G401 (cell line): ENCODE data around the gene PDLIM7. TPM values are rescaled to one million over a fixed set of nuclear protein-coding genes. Genes with fewer than 3 reads are reported as not detected.

ENCODE experiments used
- DNase-seq: peaks from one replicate; pipeline ENCODE4 v3.0.0-alpha.2; 2015; ENCODE audit warnings: low spot score
- in situ Hi-C: cut with HindIII; loops from 2 replicates; pipeline ENCODE4 v1.10.0; 2016; ENCODE audit warnings: low sequenced_read_pairs, mixed read lengths
- total RNA-seq: library from RNA; depleted of rRNA; stranded (reverse); fragments of >200 nt; shearing (Covaris generic); gene quantifications from 2 replicates; pipeline ENCODE4 v1.2.3, GENCODE V29; 2014

PDLIM7 gene
- total RNA-seq, 1 experiment from 2014 or later = 297 TPM

DNA sequence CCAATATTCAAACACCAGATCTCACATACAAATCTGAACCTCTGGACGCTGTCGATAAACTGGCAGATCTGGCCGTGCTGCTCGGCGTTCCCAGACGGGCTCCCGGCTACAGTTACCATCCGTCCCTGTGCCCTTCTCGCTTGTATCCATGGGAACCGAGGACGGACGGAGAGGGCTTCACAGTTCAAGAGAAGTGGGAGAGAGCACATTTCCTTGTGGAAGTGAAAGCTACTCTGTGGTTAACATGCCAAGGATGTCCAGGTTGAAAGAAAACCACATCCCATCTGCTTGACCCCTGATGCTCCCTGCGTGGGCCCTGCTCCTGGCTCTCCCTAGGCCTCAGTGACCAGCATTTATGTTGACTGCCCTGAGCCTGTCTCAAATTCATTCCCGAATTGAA is 17.6 kb downstream of the PDLIM7 start:
- no peak for DNase-seq
- in situ Hi-C loops = no loop called here

DNA sequence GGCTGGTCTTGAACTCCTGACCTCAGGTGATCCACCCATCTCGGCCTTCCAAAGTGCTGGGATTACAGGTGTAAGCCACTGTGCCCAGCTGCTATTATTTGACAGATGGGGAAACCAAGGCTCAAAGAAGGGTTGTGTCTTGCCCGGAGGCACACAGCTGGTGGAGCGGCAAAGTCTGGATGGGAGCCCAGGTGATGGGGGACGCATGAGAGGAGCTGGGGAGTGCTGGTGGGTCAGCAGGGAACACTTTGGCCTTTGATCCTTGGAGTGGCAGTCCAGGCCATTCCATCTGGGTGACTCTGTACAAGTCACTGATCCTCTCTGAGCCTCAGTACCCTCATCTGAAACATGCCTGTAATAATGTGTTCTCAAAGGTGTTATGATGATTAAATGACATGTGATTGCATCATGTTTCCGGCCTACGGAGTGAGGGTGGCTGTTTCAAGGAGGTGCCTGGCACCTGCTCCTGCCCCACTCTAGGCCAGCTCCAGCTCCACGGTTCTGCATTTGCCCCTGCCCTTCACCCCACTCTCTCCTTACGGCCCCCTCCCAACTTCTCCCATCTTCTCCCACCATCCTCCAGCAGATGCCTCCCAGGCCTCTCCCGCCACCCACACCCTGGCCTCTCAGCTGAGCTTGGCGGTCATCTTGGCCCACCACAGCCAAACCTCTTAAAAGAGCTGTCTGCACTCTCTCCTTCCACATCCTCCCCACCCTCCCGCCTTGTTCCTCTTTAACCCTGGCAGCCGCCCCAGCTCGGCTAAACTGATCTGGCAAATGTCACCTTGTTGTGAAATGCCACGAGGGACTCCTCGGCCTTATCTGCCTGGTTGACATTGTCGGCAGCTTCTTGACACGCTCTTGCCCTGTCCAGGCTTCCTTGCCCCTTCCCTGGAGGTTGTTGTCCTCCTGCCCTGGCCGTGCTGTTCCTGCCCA is 18.4 kb downstream of the PDLIM7 start:
- no peak for DNase-seq
- in situ Hi-C loops = no loop called here

DNA sequence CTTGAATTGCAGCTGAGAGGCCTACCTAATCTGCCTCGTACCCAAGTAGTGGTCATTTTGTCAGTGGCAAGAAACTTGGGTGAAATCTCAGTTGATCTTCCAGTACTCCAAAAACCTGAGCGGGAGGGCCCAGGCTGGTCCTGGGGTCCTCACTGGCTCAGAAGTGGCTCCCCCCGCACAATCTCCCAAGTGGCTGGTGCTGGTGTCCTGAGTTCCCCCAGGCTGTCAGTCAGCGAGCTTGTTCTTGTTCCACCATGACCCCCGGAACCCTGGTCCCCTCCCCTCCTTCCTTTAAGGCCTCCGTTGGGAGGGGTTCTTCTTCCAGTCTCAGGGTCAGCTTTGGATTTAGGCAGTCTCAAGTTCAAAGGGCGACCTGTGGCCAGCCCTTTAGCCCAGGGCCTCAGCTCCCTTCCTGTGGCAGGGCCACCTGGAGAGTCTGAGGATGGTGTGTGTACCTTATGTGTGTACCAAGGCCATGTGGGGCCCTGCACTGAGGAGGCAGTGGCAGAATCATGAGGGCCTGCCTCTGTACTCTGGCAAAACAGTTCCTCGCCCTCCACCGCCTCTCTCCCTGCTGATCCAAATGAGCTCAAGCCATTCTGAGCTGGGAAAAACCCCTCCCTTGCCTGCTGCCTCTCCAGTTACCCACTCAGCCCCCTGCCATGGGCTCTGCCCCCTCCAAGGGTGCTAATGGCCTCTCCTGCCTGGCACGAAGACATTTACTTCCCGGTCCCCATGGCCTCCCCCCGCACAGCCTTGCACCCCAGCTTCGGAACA is 19.5 kb downstream of the PDLIM7 start:
- in situ Hi-C loops = no loop called here
- DNase-seq = no peak

DNA sequence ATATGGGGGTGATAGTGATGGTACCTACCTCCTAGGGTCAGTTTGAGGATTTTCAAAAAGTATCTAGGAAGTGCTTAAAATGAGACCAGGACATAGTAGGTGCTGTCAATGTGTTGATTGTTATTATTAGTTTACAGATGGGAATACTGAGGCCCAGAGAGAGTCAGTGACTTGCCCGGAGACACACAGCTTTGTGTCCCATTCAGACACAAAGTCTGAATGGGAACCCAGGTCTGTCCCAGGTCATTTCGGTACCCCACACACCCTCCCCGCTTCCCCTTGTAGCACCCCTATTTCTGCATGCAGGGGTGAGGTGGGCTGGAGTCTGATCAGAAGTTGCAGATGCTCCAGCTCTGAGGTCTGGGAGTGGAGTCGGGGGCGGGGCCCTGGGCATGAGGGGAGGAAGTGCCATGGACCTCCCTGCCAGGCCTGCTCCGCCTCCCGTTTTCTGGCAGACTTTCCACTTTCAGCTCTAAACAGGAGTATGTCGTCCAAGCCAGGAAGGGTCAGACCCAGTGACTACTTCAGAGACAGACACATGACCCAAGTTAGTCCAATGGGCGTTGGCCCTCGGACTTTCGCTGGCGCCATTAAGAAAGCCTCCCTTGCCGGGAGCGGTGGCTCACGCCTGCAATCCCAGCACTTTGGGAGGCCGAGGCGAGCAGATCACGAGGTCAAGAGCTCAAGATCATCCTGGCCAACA is 20.7 kb downstream of the PDLIM7 start:
- in situ Hi-C loops = no loop called here
- no peak for DNase-seq

DNA sequence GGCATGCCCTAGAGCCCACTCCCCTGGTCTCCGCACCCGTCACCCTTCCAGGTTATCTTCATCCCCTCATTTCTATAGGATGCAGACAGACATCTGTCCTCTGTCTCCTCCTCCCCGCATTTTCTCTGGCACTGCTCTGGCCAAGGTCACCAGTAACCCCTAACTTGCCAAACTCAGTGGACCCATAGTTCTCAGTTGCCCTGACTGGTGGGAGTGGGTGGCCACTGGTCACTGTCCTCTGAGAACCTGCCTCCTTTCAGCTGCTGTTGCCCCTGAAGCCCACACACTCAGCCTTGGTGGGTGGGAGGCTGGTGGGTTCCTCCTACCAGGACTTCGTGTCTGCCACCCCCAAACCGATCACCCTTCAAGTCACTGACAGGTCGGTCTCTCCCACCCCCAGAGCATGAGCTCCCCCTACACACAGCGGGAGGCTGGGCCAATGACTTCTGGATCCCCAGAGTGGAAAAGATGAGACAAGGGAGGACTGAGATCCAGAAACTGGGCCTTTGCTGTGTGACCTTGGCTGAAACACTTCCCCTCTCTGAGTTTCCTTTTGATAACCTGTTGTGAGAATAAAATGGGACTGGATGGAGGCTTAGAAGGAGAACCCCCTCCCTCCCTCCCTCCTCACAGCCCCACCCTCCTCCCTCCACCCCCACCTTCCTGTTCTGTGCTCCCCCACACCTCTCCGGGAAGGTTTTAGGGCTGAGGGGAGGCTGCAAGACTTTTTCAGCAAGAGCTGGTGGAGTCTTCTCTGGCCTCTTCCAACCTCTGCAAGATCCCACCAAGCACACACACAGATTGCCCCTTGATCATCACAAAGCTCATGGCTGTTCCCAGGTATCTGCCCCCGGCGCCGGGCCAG is 21.6 kb downstream of the PDLIM7 start:
- no peak for DNase-seq
- in situ Hi-C loops = no loop called here

DNA sequence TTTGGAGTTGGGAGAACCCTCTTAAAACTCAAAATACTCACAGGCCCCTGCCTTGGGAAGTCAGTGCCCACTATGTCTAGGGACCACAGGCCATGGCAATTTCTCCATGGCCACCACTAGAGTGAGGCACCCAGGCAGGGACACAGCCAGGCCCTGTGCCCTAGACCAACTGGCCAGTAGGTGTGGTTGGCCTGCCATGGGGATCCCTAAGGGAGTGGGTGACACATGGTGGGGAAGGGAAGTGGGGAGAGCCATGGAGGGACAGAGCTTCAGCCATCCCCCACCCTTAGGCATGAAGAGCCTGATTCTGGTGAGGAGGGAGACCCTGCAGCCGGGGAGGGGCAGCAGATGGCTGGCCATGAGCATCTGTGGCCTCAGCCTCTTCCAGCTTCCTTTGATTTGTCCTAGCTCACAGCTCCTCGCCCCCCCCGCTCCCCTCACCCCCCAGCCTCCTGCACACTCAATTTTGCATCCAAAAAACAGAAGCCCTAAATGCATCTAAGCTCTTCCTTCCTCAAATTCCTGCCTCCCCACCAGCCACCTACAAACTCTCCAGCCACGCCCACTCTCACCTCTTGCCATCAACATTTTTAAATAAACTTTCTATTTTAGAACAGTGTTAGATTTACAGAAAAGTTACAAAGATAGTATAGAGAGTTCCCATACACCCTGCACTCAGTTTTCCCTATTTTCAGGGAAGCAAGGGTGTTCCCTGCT is 22.4 kb downstream of the PDLIM7 start:
- DNase-seq = no peak
- in situ Hi-C loops = no loop called here

DNA sequence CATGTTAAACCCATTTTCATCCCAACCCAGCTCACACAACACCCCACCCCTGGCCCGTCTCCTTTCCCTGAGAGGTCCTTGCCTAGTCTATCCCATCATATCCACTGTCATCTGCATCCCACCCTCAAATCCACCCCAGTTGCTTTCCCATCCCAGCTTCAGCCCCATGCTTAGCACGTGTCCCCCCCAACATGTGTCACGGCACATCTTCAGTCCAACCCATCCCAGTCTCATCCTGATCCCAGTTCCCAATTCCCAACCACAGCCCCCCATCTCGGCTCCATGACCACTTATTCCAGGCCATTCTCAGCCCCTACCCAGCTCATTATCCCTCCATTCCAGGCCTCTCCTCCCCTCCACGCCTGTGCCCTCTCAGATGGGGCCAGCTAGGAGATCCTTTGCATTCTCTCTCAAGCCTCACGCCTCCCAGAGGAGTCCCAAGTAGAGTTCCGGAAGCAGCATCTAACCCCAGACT is 23.4 kb downstream of the PDLIM7 start:
- no peak for DNase-seq
- in situ Hi-C loops = no loop called here

DNA sequence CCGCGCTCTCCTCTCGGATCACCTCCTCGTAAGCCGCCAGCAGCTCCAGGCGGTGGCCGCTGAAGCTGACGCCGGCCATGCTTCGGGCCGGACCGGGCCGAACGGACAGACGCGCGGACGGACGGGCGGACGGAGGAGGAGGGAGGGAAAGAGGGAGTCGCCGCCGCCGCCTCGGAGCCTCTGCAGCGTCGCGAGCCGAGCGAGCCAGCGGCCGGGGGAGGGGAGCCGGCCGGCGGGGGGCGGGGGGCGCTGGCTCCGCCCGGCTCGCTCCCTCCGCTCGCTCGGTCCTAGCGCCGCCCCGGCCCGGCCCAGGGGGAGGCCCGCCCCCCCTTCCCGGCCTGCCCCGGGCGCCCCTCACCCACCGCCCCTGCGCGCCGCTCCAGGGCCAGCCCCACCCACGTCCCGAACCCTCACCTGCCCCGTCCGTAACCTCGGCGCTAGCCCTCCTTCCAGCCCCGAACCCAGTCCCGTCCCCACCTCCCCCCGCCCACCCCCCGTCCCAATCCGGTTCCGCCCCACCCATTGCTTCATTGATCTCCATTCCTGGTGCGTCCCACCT is 23.9 kb downstream of the PDLIM7 start, which contains the start of gene DBN1:
Gene DBN1, minus strand, starts transcription at position 192 of the 559 bp plus-strand sequence. Its CDS starts 113 bp downstream, at position 79.
- in situ Hi-C loops = no loop called here
- DNase-seq = no peak

DNA sequence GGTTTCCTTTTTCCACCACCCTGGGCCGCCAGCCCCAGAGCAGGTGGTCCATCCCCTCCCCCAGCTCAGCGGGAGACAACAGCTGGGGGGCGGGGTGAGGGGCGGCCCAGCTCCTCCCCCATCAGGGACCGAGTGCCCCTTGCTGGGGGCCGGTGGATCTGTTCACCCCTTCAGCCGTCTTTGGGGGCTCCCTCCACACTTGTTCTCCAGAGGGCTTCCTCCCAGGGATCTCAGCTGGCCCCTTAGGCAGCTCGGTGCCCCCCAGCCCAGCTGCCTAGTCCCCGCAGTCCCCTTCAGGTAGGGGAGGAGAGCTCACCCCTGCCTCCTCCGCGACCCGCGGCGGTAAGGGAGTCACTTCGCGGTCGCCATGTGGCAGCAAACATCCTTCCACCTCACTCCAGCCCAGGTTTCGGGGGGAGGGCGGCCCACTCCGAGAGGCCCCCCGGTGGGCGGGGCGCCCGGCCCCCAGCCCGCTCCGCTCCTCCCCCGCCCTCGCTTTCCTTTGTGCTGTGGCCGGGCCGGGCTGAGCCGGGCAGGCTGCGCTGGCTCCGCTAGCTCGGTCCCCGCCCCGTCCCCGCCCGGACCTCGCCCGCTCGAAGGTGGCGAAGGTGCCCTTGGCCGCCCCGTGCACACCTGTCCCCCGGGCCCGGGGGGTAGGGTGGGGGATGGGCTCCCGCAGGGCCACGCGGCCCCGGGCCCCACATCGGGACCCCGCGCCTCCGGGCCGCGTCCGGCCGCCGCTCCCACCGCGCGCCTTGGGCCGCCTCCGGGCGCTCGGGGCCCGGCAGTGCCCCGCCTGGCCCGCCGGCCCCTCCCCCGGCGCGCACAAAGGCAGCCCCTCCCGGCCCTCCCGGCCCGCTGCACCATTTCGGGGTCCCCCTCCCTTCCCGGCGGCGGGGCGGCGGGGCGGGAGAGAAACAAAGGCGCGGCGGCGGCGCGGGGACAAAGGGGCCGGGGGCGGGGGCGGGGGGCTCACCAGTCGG is 24.7 kb downstream of the PDLIM7 start:
- DNase-seq = no peak
- in situ Hi-C loops = no loop called here

DNA sequence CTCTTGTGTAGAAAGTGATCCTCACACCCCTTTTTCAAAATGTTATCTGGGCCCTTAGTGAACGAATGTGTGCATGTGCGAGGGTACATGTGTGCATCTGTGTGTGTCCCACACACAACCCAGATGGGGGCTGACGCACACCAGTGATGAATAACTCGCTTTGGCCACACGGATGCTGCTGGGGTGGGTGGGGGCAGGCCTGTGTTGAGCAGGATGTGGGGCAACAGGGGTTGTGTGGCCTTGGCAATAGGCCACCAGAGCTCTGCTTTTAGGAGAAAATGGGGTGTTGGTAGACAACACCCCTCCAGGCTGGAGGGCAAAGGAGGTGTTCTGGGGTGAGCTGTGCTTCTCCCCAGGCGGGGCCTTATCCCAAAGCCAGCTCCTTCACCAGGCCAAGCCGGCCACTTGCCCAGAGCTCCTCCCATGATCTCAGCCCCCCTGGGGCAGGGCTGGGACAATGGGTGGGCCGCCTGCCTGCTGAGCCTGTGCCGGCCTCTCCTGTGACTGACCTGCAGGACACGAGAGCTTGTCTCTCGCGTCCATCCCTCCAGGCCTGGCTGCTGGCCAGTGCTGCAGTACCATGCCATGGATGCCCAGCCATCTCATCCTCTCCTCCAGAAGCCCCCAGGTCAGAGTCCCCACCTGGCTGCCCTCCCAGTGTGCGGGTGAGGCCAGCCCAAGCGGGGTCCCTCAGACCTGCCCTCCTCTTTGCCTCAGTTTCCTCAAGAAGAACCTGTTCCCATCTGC is 25.6 kb downstream of the PDLIM7 start:
- no peak for DNase-seq
- in situ Hi-C loops = no loop called here

DNA sequence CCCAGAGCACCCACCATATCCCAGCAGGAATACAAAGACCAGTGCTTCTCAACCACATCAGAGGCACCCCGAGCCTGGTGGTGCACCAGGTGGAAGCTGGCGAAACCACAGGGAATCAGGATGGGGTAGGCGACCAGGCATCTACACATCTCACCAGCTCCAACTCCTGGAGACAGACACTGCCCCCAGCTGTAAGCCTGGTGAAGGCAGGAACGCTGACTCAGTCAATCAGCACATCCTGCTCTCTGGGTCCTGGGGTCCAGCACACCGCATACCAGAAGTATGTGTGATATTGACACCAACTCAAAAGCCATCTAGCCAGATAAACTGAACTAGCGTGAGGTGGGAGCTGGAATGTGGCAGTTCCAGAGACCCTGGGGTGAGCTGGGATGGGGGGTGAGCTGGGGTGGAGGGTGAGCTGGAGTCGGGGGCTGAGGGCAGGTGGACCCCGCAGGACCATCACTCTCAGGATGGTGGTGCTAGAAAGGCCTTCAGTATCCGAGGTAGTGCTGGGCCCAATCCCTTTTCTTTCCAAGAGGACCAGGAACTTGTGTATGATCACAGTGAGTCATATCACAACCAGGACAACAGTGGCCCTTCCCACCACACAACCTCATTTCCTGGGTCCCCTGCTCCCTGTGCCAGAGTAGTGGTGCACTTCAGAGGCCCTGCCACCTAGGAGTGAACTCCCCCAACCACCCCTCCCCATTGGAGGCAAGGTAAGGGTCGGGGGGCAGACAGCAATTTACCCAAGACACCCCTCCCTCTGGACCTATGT is 26.5 kb downstream of the PDLIM7 start:
- in situ Hi-C loops = no loop called here
- no peak for DNase-seq

DNA sequence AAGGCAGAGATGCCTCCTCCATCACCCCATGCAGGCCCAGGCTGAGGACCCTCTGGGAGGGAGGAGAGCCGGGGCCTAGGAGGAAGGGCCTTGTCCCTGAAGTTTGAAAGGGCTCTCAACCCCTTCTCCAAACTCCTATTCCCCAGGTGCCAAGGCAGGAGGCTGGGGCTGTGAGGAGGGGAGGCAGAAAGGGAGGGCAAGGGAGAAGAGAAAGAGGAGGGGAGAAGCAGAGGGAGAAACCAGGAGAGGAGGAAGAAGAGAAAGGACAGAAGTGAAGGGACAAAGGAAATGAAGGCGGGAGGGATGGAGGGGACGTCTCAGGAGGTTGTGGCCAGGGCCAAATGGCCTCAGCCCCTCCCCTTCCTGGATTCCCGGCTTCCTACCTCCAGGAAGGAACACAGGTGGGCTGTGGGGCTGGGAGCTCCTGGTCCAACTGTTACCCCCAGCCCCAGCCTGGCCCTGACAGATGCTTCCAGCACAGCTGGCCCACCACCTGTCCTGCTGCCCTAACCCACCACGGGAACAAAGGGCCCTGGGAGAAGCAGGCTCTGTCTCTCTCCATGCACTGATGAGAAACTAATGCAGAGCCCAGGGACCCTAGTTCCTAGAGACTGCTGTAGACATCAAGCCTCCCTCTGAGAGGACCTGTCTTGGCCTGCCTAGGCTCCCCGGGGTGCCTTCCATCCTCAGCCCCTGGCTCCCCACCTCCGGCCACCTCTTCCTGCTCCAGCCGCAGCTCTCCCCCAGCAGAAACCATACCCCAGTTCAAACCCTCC is 27.5 kb downstream of the PDLIM7 start:
- no peak for DNase-seq
- in situ Hi-C loops = no loop called here

DNA sequence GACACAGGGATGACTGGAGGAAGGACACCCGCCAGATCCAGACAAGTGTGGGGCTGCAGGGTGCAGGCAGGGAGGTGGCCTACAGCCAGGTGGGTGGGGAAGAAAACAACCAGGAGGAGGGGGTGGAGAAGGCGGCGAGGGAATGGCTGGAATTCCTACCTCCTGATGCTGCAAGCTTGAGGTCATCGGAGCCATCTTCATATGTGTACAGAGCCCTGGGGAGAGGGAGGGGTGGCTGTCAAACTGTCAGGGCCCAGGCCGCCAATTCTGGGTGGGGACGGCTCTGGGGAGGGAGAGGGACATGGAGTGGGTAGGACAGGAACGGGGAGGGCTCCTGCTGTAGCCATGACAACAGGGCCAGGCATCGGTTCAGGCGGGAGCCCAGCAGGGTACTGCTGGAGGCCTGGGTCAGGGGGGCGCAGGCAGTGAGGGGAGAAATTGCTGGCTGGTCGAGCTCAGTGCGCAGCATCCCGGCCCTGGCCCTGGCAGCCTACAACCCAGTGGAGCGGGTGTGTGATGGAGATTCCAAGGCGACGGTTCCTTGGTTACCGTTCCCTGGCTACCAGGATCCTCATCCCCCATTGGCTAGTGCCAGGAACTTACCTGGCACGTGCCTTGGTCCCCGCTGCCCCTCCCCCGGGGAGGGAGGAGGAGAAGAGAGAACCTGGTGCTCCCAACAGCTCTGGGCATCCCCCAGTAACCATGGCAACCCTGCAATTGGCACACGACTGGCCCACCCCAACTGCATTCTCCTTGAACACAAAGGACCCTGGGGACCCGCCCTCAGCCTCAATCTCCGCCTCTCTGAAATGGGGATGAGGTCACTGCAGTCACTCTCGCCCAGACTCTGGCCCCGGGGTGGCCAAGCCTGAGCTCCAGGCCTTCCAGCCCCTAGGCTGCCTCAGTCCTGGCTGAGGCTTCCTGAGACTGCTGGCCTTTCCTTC is 28.4 kb downstream of the PDLIM7 start:
- in situ Hi-C loops = no loop called here

DNA sequence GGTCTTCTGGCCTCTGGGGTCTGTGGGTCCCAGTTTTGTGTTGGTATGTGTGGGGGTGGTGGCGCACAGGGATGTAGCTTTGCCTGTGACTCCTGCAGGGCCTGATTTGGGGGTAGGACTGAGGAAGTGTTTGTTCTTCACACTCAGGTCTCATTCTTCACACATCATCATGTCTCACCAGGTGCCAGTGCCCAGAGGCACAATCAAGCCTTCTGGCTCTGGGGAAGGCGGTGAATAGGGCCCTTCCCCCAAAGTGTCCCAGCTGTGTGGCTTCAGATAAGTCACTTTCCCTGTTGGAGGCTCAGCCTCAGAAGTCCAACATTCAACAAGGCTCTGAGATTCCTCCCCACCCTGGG is 29.1 kb downstream of the PDLIM7 start:
- in situ Hi-C loops = no loop called here
- no peak for DNase-seq

More for the DNA sequence above, 28.4 kb downstream of the PDLIM7 start:
- DNase-seq = peak; percentile 90
